ENCODE measurements around the gene SCFD2. TPM values are rescaled to one million over a fixed set of nuclear protein-coding genes. Genes with fewer than 3 reads are reported as not detected.

The SCFD2 gene
- total RNA-seq, 1 donor from 2014 or later: 18.6 TPM

- no peak overlapping the region for H3K27ac Mint-ChIP-seq (ENCODE audit: unreplicated experiment)
- no peaks in the 10 kb centered on the region for H3K9me3 Mint-ChIP-seq
- H3K4me1 Mint-ChIP-seq: peaks cover 34% of the 10 kb centered on the region
- H3K36me3 Mint-ChIP-seq (ENCODE audit: low read depth): no peaks in the 10 kb centered on the region
- TF ChIP-seq CTCF (conservative IDR thresholded peaks at IDR 0.05): no peak
- peaks cover 17% of the 10 kb centered on the region for H3K27me3 Mint-ChIP-seq (ENCODE audit: low read depth)
- no peak for DNase-seq (ENCODE audit: low read depth, low spot score)
- H3K4me3 Mint-ChIP-seq: no peak overlapping the region
Measured at GRCh38 chr4:52979821-52980590, 385.9 kb downstream of the SCFD2 start.

- Mint-ChIP-seq H3K27ac (ENCODE audit: unreplicated experiment) (no peak overlapping the region), H3K4me3 (no peak overlapping the region), H3K27me3 (ENCODE audit: low read depth) (peaks cover 11% of the 10 kb centered on the region), H3K4me1 (peaks cover 24% of the 10 kb centered on the region), H3K9me3 (no peaks in the 10 kb centered on the region), H3K36me3 (ENCODE audit: low read depth) (no peaks in the 10 kb centered on the region)
- TF ChIP-seq CTCF (conservative IDR thresholded peaks at IDR 0.05): no peak
- DNase-seq (ENCODE audit: low read depth, low spot score): no peak
Measured at GRCh38 chr4:52979020-52979419, 386.8 kb downstream of the SCFD2 start.

GRCh38 chr4:52977252-52977651, 388.6 kb downstream of the SCFD2 start:
- DNase-seq (ENCODE audit: low read depth, low spot score): no peak
- TF ChIP-seq CTCF (conservative IDR thresholded peaks at IDR 0.05): no peak
- H3K27ac Mint-ChIP-seq (ENCODE audit: unreplicated experiment): no peak overlapping the region
- no peaks in the 10 kb centered on the region for H3K9me3 Mint-ChIP-seq
- peaks cover 11% of the 10 kb centered on the region for H3K27me3 Mint-ChIP-seq (ENCODE audit: low read depth)
- no peaks in the 10 kb centered on the region for H3K36me3 Mint-ChIP-seq (ENCODE audit: low read depth)
- peaks cover 19% of the 10 kb centered on the region for H3K4me1 Mint-ChIP-seq
- no peak overlapping the region for H3K4me3 Mint-ChIP-seq

GRCh38 chr4:52976523-52977230, 389.2 kb downstream of the SCFD2 start:
- H3K36me3 Mint-ChIP-seq (ENCODE audit: low read depth): no peaks in the 10 kb centered on the region
- TF ChIP-seq CTCF (conservative IDR thresholded peaks at IDR 0.05): no peak
- no peak overlapping the region for H3K27ac Mint-ChIP-seq (ENCODE audit: unreplicated experiment)
- no peak for DNase-seq (ENCODE audit: low read depth, low spot score)
- H3K27me3 Mint-ChIP-seq (ENCODE audit: low read depth): peaks cover 7% of the 10 kb centered on the region
- H3K9me3 Mint-ChIP-seq: no peaks in the 10 kb centered on the region
- peaks cover 16% of the 10 kb centered on the region for H3K4me1 Mint-ChIP-seq
- no peak overlapping the region for H3K4me3 Mint-ChIP-seq

GRCh38 chr4:52968691-52969090, 397.2 kb downstream of the SCFD2 start:
- Mint-ChIP-seq H3K4me1 (no peaks in the 10 kb centered on the region), H3K27ac (ENCODE audit: unreplicated experiment) (no peak overlapping the region), H3K36me3 (ENCODE audit: low read depth) (peaks cover 14% of the 10 kb centered on the region), H3K9me3 (peaks cover 9% of the 10 kb centered on the region), H3K4me3 (no peak overlapping the region), H3K27me3 (ENCODE audit: low read depth) (no peaks in the 10 kb centered on the region)
- DNase-seq (ENCODE audit: low read depth, low spot score): no peak
- no peak for TF ChIP-seq CTCF (conservative IDR thresholded peaks at IDR 0.05)
